ENCODE data around the gene ELP1.

Gene ELP1

DNA sequence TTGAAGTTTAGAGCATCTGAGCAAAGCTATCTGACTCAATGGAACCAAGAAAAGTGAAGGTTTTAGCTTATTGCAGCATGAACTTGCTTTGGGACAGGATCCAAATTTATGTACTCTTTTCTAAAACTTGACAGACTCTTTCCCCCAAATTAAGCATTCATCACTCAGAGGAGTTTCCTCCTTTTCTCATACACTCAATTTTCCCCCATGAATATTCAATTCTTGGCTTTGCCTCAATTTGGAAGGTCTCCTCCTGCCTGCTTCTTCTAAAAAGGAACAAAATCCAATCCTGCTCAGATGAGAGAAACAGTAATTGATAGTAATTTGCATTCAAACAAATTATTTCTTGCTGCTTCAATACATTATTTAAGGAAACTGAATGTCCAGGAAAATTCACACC is 66.8 kb downstream of the ELP1 start:
- no peak for DNase-seq
- H3K9ac ChIP-seq (ENCODE audit: low read depth, low read length) = no peak overlapping the region
- H3K27me3 ChIP-seq (ENCODE audit: insufficient read depth, low read length, poor library complexity) = no peaks in the 10 kb centered on the region
- H3K4me2 ChIP-seq (ENCODE audit: insufficient read depth, low read length) = no peak overlapping the region
- H3K36me3 ChIP-seq (ENCODE audit: insufficient read depth, low read length) = peaks cover 20% of the 10 kb centered on the region; the same call in 1 of the 2 replicates
- no peak overlapping the region for H3K4me3 ChIP-seq (ENCODE audit: low read depth in 1 of 2, low read length in 2 of 2)
- H3K4me1 ChIP-seq (ENCODE audit: insufficient read depth, low read length) = no peaks in the 10 kb centered on the region
- no peaks in the 10 kb centered on the region for H3K9me3 ChIP-seq (ENCODE audit: insufficient read depth, low read length, severe bottlenecking)
- no peak for ATAC-seq (ENCODE audit: insufficient read depth, low read depth)
- no peak for TF ChIP-seq EZH2 (IDR thresholded peaks at IDR 0.05; ENCODE audit: borderline replicate concordance, low read depth, low read length, severe bottlenecking)
- TF ChIP-seq, protein P1, sequence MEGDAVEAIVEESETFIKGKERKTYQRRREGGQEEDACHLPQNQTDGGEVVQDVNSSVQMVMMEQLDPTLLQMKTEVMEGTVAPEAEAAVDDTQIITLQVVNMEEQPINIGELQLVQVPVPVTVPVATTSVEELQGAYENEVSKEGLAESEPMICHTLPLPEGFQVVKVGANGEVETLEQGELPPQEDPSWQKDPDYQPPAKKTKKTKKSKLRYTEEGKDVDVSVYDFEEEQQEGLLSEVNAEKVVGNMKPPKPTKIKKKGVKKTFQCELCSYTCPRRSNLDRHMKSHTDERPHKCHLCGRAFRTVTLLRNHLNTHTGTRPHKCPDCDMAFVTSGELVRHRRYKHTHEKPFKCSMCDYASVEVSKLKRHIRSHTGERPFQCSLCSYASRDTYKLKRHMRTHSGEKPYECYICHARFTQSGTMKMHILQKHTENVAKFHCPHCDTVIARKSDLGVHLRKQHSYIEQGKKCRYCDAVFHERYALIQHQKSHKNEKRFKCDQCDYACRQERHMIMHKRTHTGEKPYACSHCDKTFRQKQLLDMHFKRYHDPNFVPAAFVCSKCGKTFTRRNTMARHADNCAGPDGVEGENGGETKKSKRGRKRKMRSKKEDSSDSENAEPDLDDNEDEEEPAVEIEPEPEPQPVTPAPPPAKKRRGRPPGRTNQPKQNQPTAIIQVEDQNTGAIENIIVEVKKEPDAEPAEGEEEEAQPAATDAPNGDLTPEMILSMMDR (IDR thresholded peaks at IDR 0.05; ENCODE audit: borderline replicate concordance, extremely low read depth, low read length, poor library complexity, severe bottlenecking) = no peak
- no peak overlapping the region for H3K27ac ChIP-seq (ENCODE audit: low read length)
- H2AFZ ChIP-seq (ENCODE audit: low read depth, low read length) = no peak overlapping the region
- no peaks in the 10 kb centered on the region for H4K20me1 ChIP-seq (ENCODE audit: insufficient read depth, low read length)
- H3K79me2 ChIP-seq (ENCODE audit: insufficient read depth, low read length) = no peaks in the 10 kb centered on the region

DNA sequence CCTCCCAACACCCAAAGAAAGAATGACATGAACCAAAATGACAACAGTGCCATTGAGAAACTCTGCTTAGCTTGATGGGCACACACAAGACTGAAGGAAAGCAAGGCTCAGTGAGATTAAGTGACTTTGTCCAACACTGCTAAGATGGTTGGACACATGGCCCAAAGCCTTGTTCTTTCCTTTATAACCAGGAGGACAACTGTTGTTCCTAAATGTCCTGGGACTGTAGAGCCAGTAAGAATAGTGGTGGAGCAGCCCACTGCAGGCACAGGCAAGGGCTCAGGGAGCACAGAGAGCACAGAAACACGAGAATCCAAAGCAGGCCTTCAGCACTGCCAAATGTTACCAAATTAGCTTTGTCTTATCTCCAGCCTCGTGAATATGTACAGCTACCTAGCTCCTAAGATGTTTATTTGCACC is 67.9 kb downstream of the ELP1 start:
- Histone ChIP-seq H4K20me1 (ENCODE audit: insufficient read depth, low read length) (no peaks in the 10 kb centered on the region), H3K4me1 (ENCODE audit: insufficient read depth, low read length) (no peaks in the 10 kb centered on the region), H2AFZ (ENCODE audit: low read depth, low read length) (no peak overlapping the region), H3K4me2 (ENCODE audit: insufficient read depth, low read length) (no peak overlapping the region), H3K4me3 (ENCODE audit: low read depth in 1 of 2, low read length in 2 of 2) (no peak overlapping the region), H3K36me3 (ENCODE audit: insufficient read depth, low read length) (peaks cover 10% of the 10 kb centered on the region; the same call in 1 of the 2 replicates), H3K9me3 (ENCODE audit: insufficient read depth, low read length, severe bottlenecking) (no peaks in the 10 kb centered on the region), H3K9ac (ENCODE audit: low read depth, low read length) (no peak overlapping the region), H3K27me3 (ENCODE audit: insufficient read depth, low read length, poor library complexity) (no peaks in the 10 kb centered on the region), H3K27ac (ENCODE audit: low read length) (no peak overlapping the region), H3K79me2 (ENCODE audit: insufficient read depth, low read length) (no peaks in the 10 kb centered on the region)
- DNase-seq = no peak
- ATAC-seq (ENCODE audit: insufficient read depth, low read depth) = no peak
- TF ChIP-seq, protein P1 (IDR thresholded peaks at IDR 0.05; ENCODE audit: borderline replicate concordance, extremely low read depth, low read length, poor library complexity, severe bottlenecking) = no peak
- TF ChIP-seq EZH2 (IDR thresholded peaks at IDR 0.05; ENCODE audit: borderline replicate concordance, low read depth, low read length, severe bottlenecking) = no peak

DNA sequence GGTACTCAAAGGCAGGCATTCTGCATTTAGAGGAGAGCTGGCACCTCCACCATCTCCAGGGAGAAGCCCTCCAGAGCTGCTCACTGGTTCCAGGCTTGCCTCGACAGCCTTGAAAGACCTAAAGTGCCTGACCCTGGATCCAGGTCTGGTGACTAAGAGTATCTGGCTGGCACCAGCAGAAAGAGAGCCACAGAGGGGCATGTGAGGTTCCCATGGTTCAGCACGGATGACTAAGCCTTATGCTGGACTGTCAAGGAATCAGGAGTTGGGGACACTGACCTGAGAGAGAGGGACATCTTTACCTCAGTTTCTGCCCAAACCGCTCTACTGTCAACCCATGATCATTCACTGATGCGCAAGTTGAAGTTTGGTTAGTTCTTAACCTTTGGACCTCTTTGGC is 68.9 kb downstream of the ELP1 start:
- no peak overlapping the region for H2AFZ ChIP-seq (ENCODE audit: low read depth, low read length)
- H3K27me3 ChIP-seq (ENCODE audit: insufficient read depth, low read length, poor library complexity) = no peaks in the 10 kb centered on the region
- no peaks in the 10 kb centered on the region for H4K20me1 ChIP-seq (ENCODE audit: insufficient read depth, low read length)
- no peak overlapping the region for H3K4me2 ChIP-seq (ENCODE audit: insufficient read depth, low read length)
- H3K4me1 ChIP-seq (ENCODE audit: insufficient read depth, low read length) = no peaks in the 10 kb centered on the region
- no peak overlapping the region for H3K27ac ChIP-seq (ENCODE audit: low read length)
- peaks cover 7% of the 10 kb centered on the region; the same call in 1 of the 2 replicates for H3K36me3 ChIP-seq (ENCODE audit: insufficient read depth, low read length)
- TF ChIP-seq, protein P1 (IDR thresholded peaks at IDR 0.05; ENCODE audit: borderline replicate concordance, extremely low read depth, low read length, poor library complexity, severe bottlenecking) = no peak
- no peak for TF ChIP-seq EZH2 (IDR thresholded peaks at IDR 0.05; ENCODE audit: borderline replicate concordance, low read depth, low read length, severe bottlenecking)
- ATAC-seq (ENCODE audit: insufficient read depth, low read depth) (no peak), DNase-seq (no peak)
- no peak overlapping the region for H3K9ac ChIP-seq (ENCODE audit: low read depth, low read length)
- H3K79me2 ChIP-seq (ENCODE audit: insufficient read depth, low read length) = no peaks in the 10 kb centered on the region
- no peaks in the 10 kb centered on the region for H3K9me3 ChIP-seq (ENCODE audit: insufficient read depth, low read length, severe bottlenecking)
- no peak overlapping the region for H3K4me3 ChIP-seq (ENCODE audit: low read depth in 1 of 2, low read length in 2 of 2)

DNA sequence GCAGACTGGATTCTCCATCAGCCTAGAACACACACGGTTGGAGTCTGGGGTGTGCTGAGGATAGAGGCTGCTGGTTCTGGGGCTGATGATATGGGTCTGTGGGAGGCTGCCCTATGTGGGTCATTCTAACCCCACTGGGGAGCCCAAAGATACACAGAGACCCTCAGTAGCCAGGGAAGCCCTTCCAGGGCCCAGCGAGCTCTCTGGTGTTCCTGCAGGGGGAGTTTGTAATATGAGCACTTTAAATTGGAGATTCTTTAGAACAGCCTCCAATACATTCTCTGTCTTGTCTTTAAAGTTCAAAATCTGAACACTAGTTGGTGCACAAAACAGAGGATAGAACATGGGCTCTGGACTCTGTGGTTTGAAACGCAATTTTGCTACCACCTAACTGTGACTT is 69.5 kb downstream of the ELP1 start:
- no peak overlapping the region for H3K4me2 ChIP-seq (ENCODE audit: insufficient read depth, low read length)
- H4K20me1 ChIP-seq (ENCODE audit: insufficient read depth, low read length) = no peaks in the 10 kb centered on the region
- H3K79me2 ChIP-seq (ENCODE audit: insufficient read depth, low read length) = no peaks in the 10 kb centered on the region
- no peak for TF ChIP-seq EZH2 (IDR thresholded peaks at IDR 0.05; ENCODE audit: borderline replicate concordance, low read depth, low read length, severe bottlenecking)
- H3K36me3 ChIP-seq (ENCODE audit: insufficient read depth, low read length) = peaks cover 7% of the 10 kb centered on the region; the same call in 1 of the 2 replicates
- H2AFZ ChIP-seq (ENCODE audit: low read depth, low read length) = no peak overlapping the region
- no peak overlapping the region for H3K27ac ChIP-seq (ENCODE audit: low read length)
- no peak for ATAC-seq (ENCODE audit: insufficient read depth, low read depth)
- no peak overlapping the region for H3K4me3 ChIP-seq (ENCODE audit: low read depth in 1 of 2, low read length in 2 of 2)
- no peaks in the 10 kb centered on the region for H3K9me3 ChIP-seq (ENCODE audit: insufficient read depth, low read length, severe bottlenecking)
- H3K27me3 ChIP-seq (ENCODE audit: insufficient read depth, low read length, poor library complexity) = no peaks in the 10 kb centered on the region
- H3K4me1 ChIP-seq (ENCODE audit: insufficient read depth, low read length) = no peaks in the 10 kb centered on the region
- no peak for DNase-seq
- no peak overlapping the region for H3K9ac ChIP-seq (ENCODE audit: low read depth, low read length)

Measured in DND-41 (cell line).